ENCODE data around the gene PTPRN2.

- TF ChIP-seq HDGF (IDR thresholded peaks at IDR 0.05; ENCODE audit: borderline replicate concordance) (no peak), FOXM1 (IDR thresholded peaks at IDR 0.05; ENCODE audit: borderline replicate concordance) (no peak), BHLHE40 (IDR thresholded peaks at IDR 0.05; ENCODE audit: borderline replicate concordance) (no peak), SP1 (IDR thresholded peaks at IDR 0.05) (no peak), PKNOX1 (IDR thresholded peaks at IDR 0.05) (no peak)
Observed at GRCh38 chr7:157656195-157656769, 931.3 kb downstream of the PTPRN2 start.
